GM19395 (cell line): Measurements from ENCODE around the gene MKKS.

ENCODE experiments used
- ATAC-seq: cut with Tn5 transposase; IDR thresholded peaks from one replicate; pipeline ENCODE4 v1.9.1; 2021; ENCODE audit warnings: mild to moderate bottlenecking, moderate library complexity; ENCODE audit not compliant: unreplicated experiment

The MKKS gene

GRCh38 chr20:10370091-10370887 is 63.7 kb downstream of the MKKS start:
- no peak for ATAC-seq

GRCh38 chr20:10369723-10370090 is 64.3 kb downstream of the MKKS start:
- ATAC-seq, result no peak

GRCh38 chr20:10368702-10369041 is 65.3 kb downstream of the MKKS start:
- ATAC-seq, result no peak

DNA sequence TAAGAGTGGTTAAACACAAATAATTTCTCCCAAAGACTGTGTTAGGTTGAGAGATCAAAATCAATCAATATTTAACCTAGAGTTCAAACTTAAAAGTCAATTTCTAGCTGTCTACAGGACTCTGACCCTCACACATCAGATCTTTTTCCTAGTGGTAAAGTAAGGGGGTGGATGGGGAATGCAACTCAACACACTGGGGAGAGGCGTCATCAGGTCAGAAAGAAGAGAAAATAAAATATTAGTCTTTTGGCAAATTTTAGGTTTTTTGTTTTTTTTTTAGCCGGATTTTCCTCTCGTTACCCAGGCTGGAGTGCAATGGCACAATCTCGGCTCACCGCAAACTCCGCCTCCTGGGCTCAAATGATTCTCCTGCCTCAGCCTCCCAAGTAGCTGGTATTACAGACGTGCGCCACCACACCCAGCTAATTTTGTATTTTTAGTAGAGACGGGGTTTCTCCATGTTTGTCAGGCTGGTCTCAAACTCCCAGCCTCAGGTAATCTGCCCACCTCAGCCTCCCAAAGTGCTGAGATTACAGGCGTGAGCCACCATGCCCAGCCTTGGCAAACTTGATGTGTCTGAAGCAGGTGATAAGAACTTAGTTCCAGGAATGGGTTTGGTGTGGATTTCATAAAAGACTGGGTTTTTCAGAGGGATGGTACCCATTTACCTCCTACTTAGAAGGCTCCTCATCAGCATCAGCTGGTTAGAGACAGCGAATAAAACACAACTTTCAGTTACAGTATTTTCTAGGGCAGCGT is 65.9 kb downstream of the MKKS start:
- no peak for ATAC-seq

DNA sequence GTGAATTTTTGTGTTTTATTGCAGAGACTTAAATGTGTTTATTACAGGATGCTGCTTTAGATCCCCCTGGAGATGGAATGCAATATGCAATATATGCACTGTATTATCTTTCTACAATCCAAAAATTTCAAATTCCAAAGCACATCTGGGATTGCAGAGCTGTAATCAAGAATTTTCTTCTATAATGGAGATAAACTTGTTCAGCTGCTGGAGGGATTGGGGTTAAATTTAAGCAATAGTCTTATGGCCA is 66.4 kb downstream of the MKKS start:
- ATAC-seq, result no peak

DNA sequence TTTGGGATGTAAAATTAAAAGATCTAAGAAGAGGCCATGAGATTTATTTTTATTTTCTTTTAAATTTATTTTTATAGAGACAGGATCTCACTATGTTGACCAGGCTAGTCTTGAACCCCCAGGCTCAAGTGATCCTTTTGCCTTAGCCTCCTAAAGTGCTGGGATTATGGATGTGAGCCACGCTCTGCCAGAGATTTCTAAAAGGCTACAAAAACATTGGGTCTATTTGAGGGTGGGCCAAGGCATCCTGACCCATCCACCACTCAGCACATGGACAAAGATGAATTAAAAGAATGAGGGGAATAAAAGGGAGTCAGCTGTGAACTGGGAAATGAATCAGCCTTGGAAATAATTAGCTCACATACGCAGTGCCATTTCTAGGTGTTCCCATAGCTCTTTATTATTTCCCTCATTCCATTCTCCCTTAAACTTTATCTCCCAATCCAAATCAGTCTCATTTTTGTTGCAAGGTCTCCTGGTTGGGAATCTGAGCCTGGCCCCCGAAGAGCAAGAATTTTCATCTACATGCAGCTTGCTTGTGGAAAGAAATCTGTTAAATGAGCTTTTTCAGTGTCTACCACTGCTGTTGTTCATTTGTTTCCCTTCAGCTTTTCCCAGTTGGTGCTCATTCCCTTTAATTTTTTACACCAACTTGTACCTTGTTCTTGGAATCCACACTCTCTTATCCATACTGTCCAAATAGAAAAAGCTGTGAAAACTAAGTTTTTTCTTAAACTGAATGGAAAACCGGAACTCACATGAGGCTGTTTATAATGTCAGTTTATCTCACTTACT is 66.9 kb downstream of the MKKS start:
- ATAC-seq, result no peak

DNA sequence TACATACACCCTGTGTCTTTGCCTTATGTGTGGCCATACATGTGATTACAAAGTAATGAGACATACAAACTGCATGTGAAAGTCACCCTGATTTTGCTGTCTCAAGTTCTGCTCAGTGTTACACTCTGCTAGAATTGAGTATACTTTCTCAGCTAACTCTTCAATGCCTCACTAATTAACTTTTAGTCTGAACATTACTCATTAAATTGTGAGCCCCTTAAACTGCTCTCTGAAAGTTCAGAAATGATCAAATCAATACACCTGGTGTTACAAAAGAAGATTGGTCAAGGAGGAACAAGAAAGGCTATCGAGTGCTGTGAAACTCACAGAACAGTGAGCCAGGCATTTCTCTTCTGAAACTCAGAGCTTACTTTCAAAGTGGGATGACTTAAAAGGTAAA is 71.3 kb downstream of the MKKS start:
- ATAC-seq, result peak; percentile 84

DNA sequence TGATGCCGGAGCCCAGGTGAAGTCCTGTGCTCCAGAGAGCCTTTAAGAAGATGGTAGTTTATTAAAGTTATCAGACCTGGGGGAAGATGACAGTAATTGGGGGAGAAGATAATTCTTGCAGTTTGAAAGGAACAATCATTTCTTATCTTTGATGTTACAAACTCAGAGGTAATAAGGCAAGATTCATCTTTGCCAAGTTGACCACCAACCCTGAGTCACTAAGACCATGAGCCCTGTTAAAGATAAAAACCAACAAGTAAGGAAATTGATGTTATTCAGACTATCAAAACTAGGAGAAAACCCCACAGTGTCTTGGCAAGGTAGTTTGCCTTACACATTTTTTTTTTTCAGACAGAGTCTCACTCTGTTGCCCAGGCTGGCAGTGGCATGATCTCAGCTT is 73.1 kb downstream of the MKKS start:
- no peak for ATAC-seq

DNA sequence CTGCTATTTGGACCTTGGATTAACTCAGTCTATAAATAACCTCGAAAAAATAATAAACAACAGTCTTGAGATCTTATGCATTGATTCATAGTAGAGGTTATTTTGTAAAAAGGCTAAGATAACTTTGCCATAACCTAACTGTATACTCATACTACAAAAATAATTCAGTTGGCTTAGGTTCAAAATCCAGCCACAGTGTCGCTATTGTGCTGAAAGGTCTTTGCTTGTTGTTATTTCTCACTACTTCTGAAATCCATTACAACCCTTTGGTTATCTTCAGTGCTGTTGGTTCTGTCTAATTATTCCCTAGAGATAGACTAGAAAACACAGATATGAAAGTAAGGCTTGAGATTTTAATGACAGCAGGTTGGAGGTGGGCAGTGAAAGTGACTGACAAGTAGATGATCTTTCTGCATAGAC is 74.4 kb downstream of the MKKS start:
- ATAC-seq, result no peak

DNA sequence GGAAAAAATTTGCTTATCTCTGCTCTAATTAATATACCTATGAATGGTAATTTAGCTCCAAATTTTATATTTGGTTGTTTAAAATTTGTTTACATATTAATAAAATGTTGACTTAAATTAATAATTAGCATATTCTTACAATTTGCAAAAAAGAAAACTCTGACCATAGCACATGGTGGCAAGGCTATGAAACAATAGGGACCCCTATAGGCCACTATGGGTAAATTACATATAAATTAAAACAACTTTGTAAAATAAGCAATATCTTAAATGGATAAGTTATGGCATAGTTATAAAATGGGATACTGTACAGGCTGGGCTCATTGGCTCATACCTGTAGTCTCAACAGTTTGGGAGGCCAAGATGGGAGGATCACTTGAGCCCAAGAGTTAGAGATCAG is 76.0 kb downstream of the MKKS start:
- no peak for ATAC-seq

GRCh38 chr20:10357061-10357708 is 76.8 kb downstream of the MKKS start:
- ATAC-seq, result no peak

DNA sequence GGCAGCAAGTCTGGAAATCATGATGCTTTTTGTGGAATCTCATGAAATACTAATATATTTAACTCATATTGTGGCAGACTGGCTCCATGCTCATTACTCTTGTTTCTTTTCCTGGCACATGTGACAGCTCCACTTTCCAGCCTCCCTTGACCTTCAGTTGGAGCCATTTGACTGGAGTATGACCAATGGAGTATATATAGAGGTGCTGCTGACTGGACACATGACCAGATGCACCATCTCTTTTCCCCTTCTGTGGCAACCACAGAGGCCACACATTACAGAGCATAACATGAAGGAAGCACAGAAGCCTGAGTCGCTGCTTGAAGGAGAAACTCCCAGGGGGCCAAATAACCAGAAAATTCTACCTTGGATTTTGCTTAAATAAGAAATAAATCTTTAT is 77.4 kb downstream of the MKKS start:
- no peak for ATAC-seq

DNA sequence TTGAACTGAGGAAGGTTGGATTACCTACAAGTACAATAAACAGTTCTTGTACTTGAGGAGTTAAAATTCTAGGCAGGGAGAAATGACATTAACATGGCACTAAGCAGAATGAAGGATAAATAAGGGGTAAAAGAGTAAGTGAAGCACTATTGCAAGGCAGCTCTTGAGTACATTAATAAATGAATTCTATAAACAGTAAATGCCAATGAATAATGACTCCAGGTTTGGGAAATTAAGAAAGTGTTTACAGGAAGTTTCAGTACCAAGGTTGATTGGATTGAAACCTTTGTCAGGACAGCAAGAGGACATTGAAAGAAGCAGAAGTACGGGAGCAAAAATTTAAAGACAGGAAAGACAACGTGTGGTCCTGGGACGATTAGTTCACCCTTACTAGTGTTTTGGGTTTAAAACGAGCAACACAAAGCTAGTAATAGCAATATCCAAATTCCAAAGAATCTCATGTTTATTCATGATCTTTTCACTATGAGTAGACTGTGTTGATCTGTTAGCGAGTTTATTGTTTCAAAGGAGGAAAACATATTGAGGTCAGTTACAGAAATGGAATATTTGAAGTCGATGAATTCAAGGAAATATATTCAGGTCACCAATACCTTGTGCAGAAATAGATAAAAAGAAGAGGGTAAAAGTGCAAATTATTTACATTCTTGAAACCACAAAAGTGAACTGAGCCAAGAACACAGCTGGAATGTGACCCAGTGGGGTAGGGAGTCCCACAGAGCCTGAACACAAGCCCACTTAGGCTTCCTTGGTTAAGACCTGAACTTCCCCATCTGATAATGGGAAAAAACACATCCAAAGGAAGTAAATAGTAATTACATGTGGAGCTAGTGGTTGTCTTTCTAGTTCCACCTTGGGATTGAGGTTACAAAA is 80.8 kb downstream of the MKKS start:
- no peak for ATAC-seq
